UCSD-AML1 (cell line): Measurements from ENCODE around the gene ABCC5.

Source experiments
- DNase-seq: peaks from one replicate; lab custom pipeline; 2025; ENCODE audit not compliant: unreplicated experiment; lab: John Stamatoyannopoulos, UW

ABCC5 gene

DNA sequence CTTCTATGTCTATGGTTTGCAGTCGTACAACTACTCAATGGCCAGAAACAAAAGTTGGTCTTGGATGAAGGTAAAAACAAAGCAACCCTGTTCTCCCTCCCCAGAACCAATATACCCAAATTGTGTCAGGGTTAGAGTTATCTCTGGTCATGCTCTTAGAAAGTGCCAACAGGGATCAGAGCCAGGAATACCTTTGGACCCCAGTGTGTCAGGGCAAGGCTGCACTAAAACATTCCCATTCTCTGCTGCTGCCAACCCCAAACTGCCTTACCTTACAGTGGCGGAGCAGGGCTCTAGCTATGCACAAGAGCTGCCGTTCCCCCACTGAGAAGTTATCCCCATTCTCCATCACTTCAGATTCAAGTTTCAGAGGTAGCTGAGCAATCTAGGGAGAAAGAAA is 90.6 kb downstream of the ABCC5 start:
- DNase-seq: no peak

DNA sequence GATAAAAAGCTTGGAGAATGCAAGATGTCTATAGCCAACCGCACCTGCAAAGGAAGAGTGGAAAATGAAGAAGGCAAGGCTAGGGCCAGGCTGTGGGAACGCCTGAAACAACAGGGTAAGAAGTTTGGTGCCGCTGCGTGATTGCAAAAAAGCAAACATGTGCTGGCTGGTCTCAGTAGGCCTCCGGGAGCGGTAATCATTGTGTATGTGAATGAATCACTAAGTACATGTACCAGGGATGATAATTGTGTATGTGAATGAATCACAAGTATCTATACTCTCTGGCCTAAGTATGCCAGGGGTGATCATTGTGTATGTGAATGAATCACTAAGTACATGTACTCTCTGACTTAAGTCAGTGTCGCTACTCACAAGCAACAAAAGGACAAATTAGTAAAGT is 92.7 kb downstream of the ABCC5 start:
- no peak for DNase-seq

- no peak for DNase-seq
These were observed 93.1 kb downstream of the ABCC5 start for GRCh38 chr3:183924543-183924942.

- no peak for DNase-seq
These were observed 95.3 kb downstream of the ABCC5 start for GRCh38 chr3:183922421-183922820.

DNA sequence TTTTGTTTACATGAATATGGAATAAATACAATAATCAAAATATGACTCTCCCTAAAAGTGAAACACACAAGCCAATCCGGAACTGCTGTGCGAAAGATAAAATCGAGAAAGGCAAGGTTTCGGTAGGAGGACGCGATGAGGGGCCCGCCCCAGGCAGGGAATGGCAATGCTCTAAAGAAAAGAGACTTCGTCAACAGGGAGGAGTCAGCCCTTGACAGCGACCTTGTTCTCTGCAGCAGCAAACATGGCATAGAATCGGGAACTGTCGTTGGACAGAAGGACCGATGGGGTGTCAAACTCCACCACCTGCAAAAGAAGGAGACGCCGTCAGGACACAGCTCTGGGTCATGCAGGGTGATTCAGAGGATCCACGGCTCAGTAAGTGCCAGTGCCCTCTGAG is 96.6 kb downstream of the ABCC5 start:
- DNase-seq: no peak

- DNase-seq: no peak
These were observed 97.3 kb downstream of the ABCC5 start for GRCh38 chr3:183920416-183920815.

GRCh38 chr3:183918178-183918577 is 99.5 kb downstream of the ABCC5 start:
- DNase-seq: no peak

GRCh38 chr3:183917776-183918175 is 99.9 kb downstream of the ABCC5 start:
- DNase-seq: no peak

DNA sequence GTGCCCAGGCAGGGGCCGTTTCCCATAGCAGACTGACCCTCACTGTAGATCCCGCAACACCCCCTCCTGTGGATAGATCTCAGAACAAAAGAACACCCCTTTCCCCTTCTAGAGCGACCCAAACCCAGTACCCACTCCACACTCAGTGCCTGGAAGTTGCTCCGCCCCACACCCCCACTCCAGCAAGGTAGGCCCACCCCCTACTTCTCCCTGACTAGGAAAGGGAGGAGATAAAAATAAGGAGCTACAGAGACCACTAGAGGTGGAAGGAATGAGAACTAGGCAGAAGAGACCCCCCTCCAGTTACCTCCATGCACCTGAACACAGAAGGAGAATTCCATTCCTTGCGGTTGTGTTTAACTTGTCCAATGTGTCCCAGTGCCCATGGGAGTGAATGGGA is 102.8 kb downstream of the ABCC5 start:
- DNase-seq: no peak

GRCh38 chr3:183913580-183913920 is 104.1 kb downstream of the ABCC5 start:
- DNase-seq: no peak

GRCh38 chr3:183912895-183913579 is 104.6 kb downstream of the ABCC5 start:
- DNase-seq: no peak

GRCh38 chr3:183911763-183912506 is 105.7 kb downstream of the ABCC5 start:
- no peak for DNase-seq

GRCh38 chr3:183911087-183911486 is 106.6 kb downstream of the ABCC5 start:
- no peak for DNase-seq

GRCh38 chr3:183909030-183909600 is 108.6 kb downstream of the ABCC5 start:
- no peak for DNase-seq

GRCh38 chr3:183907911-183908331 is 109.8 kb downstream of the ABCC5 start:
- DNase-seq: no peak

DNA sequence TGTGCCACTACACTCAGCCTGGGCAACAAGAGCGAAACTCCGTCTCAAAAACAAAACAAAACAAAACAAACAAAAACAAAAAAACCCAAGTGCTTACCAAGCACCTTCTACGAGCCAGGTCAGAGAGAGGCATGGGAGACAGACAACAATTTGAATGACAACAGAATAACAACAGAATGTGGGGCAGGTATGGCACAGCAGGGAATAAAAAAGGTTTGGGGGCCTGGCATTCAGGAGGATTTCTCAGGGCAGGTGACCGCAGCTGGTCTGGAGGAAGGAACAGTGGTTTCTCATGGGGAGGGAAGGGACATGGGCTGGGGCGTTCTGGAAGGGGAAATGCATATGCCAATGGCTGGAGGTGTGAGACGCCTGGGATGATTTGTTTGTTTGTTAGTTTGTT is 110.5 kb downstream of the ABCC5 start:
- no peak for DNase-seq

DNA sequence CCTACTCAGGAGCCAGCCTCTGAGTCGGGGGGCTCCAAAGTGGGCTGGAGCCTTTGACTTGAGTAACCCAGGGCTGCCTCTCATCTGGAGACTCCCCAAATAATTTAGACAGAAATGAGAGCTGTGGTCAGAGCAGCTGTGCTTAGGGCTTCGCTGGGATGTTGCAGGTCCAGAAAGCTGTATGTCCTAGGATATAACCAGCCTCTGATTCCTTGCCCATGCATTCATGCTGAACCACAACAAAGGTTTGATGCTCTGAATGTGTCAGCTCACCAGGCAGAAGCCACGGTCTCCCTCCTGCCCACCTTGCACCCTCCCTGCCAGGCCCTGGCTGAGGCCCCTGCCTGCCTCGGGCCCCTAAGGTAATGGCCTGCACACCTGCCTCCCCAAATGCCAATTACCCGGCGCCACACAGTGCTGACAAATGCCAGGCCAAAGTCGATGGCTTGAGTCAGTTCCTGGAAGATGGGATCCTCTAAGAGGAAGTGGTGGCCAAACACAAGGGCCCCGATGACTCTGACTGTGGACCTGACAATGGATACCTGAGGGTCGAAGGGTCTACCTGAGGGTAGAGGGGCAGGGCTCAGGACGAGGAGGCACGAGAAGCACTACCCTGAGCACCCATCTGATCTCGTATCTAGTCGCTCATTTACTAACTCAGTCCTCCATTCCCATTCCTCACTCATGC is 111.3 kb downstream of the ABCC5 start:
- no peak for DNase-seq

DNA sequence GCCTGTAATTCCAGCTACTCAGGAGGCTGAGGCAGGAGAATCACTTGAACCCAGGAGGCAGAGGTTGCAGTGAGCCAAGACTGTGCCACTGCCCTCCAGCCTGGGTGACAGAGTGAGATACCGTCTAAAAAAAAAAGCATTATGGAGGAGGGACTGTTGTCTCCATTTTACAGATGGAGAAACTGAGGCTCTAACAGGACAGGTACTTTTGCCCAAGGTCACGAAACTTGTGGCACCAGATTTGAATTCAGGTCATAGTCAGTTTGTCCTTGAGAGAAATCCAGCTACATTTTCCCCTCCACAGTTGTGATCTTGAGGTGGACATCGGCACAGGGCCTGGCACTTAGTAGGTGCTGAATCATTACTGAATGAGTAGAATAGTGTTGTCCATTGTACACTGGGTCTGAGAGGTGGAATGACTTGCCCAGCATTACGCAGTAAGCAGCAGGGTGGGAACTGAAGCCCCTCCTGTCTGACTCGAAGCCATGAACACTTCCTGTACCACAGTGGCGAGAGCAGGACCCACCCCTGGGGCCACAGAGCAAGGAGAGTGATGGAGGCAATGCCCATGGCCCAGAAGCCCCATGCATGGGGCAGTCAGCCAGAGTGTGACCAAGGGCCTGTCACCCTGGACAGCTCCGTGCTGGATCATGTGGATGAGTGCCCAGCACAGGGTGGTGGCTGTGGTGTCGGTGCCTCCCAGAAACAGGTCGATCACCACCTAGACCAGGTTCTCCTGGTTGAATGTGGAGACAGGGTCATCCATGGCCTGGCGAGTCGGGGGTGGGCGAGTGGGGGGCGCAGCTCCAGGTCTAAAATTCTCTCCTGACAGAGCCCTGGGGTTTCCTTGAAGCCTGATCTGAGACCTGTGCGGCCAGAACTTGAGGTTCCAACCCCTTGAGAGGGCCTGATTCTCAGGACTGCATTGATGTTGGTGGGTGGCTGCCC is 112.6 kb downstream of the ABCC5 start:
- DNase-seq: no peak

GRCh38 chr3:183898028-183898431 is 119.7 kb downstream of the ABCC5 start:
- DNase-seq: no peak

GRCh38 chr3:183897606-183898005 is 120.1 kb downstream of the ABCC5 start:
- DNase-seq: no peak

- DNase-seq: no peak
These were observed 121.1 kb downstream of the ABCC5 start for GRCh38 chr3:183896610-183897009.
